Hepatic stellate cell (primary cell): ENCODE results near the gene C1orf167.

Experiments used
- DNase-seq: peaks from one replicate; pipeline ENCODE4 v3.0.0; 2011; ENCODE audit warnings: low spot score

C1orf167 gene

DNA sequence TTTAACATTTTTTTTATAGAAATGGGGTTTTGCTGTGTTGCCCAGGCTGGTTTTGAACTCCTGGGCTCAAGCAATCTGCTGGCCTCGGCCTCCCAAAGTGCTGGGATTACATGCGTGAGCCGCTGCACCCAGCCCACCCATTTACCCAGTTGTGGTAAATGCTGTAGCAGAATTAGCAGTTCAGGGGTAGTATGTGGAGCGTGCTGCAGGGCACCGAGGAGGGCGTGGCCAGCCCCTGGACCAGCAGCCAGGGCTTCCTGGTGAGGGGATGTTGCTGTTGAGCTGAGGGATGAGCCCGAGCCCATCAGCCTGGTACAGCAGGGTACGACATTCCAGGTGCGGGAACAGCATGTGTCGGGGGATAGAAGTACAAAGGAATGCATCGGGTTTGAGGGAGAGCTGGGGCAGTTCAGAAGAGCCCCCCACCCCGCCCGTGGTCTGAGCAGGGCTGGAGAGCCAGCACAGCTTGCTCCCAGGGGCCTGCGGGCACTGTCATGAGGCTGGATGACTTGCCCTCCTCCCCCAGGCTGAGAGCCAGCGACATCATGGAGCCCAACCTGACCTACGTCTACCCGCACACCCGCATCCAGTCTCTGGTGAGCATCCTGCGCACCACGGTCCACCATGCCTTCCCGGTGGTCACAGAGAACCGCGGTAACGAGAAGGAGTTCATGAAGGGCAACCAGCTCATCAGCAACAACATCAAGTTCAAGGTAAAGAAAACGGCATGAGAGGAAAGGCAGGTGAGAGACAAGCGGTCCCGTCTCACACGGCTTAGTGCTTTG, 73.6 kb downstream of the C1orf167 start:
- DNase-seq = no peak

DNA sequence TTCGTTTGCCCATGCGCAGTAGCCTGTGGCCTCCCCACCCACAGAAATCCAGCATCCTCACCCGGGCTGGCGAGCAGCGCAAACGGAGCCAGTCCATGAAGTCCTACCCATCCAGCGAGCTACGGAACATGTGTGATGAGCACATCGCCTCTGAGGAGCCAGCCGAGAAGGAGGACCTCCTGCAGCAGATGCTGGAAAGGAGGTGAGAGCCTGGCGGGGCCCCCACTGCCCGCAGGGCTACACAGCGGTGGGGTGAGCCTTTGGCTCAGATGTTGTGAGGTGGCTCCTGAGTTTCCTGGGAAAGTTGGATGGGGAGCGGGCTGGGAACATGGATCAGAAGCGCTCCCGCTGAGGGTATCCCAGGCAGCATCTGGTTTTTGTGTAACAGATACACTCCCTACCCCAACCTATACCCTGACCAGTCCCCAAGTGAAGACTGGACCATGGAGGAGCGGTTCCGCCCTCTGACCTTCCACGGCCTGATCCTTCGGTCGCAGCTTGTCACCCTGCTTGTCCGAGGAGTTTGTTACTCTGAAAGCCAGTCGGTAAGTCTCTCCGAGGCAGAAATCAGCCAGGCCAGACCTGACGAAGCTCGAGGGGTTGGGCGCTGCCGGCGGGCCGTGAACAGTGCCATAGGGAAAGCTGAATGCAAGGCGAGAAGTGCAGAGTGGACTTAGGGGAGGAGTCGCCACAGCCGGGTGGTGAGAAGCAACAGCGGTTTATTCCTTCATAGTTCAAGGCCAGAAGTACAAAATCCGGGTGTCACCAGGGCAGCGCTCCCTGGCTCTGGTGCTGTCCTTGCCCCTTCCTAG, 75.2 kb downstream of the C1orf167 start:
- DNase-seq = no peak

DNA sequence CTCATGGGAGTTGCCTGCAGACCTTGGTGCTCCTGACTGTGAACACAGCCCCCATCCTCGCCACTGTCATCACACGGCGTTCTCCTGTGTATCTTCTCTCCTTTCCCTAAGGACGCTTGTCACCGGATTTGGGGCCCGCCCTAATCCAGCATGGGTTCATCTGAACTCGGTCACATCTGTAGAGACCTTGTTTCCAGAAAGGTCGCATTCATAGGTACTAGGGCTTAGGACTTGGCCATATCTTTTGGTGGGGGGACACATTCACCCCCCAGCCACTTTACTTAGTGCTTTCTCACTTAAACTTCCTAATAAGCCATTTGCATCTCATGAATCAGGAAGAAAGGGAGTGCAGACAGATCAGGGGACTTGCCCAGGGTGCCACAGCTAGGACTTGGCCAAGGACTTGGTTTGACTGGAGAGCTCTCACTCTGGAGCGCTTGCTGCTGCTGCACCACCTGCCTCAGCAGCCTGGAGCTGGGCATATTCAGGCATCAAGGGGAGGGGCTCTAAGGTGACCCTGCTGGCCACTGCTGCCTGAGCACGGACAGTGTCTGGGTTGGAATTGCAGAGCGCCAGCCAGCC, 75.9 kb downstream of the C1orf167 start:
- no peak for DNase-seq

DNA sequence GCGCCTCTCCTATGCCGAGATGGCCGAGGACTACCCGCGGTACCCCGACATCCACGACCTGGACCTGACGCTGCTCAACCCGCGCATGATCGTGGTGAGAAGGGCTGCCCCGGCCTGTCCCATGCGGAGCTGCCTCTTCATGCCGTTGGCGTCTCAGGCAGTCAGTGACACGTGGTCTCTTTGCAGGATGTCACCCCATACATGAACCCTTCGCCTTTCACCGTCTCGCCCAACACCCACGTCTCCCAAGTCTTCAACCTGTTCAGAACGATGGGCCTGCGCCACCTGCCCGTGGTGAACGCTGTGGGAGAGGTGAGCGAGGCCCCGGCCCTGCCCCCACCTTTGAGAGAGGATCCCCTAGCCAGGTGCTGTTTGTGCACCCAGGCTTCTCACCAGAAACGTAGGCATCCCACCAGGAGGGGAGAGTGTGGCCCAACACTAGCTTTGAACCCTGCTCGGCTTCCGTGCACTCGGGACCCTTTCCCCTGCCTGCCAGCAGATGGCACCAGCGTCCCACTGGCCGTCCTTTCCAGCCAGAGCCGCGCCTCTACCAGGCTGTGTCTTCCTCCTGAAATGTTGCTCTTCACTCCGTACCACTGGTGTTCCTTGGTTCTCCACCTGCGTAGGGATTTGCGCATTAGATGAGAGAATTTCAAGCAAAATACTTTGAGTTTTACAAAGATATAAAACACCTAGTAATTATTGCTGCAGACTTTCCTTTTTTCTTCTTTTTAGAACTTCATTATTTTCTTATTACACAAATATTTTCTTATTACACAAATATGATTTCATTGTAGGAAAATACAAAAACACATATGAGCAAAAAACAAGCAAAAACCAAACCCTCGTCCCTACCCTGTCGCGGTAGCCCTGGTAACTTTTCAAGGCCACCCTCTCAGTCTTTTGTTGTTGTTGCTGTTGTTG, 76.6 kb downstream of the C1orf167 start:
- DNase-seq = peak; percentile 93
